ENCODE measurements around the gene SLC39A3.

SLC39A3 gene

DNA sequence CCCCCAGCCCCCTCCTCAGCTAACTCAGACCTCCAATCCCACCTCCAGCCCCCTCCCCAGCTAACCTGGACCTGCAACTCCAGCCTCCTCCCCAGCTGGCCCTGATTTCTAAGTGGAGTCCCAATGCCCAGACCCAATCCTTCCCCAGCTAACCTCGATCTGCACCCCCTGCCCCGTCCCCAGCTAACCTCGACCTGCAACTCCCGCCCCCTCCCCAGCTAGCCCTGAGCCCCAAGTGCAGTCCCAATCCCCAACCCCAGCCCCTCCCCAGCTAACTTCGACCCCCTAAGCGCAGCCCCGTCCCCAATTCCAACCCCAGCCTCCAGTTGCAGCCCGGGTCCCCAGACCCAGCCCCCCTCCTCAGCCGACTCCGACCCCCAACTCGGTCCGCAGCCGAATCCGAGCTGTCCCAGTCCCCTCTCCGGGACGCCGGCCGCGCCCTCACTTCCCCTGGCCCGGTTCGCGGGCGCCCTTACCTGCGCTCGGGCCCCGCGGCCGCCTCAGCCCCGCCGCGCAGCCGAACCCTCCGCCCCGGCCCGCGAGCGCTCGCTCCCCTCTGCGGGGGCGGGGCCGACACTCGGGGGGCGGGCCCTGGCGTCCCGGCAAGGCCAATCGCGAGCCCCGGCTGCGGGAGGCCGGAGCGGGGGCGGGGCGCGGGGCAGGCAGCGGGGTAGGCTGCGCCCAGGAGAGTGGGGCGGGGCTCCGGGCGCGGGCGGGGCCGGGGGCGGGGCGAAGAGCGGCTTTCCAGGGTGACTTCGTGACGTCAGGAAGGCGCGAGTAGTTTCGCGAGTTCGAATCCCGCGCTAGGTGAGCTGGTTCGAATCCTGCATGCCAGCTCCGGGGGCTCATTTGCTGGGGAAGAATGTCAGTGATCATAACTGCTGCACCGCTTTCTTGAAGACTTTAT lies 37.4 kb downstream of the SLC39A3 start, which contains the start of gene GNG7:
TSS of gene GNG7 (minus strand) at position 525 of the 907 bp plus-strand sequence. CDS start 182,006 bp downstream, outside the sequence.
- peak; percentile 93 for DNase-seq (ENCODE audit: low spot score)

DNA sequence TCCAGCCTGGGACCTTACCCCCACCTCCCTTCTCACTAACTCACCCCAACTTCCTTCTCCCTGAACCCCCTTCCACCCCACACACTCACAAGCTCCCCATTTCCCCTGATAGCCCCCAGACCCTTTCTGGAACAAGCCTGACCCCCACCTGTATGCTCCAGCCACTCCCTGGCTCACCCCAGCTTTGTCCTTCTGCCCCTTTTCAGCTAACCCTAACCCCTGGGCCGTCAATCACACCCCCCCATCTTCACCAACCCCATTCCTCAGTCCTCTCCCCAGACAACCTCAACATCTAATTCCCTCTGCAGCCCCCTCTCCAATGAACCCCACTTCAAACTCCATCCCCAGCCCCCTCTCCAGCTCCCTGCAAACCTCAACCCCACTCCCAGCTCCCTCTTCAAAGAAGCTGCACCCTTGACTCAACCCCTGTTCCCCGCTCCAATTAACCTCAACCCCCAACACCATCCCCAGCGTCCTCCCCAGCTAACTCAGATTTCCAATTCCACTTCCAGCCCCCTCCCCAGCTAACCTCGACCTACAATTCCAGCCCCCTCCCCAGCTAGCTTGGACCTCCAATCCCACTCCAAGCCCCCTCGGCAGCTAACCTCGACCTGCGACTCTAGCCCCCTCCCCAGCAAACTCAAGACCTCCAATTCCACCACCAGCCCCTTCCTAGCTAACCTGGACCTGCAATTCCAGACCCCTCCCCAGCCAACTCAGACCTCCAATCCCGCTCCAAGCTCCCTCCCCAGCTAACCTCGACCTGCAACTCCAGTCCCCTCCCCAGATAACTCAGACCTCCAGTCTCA lies 38.3 kb downstream of the SLC39A3 start:
- DNase-seq (ENCODE audit: low spot score): no peak

DNA sequence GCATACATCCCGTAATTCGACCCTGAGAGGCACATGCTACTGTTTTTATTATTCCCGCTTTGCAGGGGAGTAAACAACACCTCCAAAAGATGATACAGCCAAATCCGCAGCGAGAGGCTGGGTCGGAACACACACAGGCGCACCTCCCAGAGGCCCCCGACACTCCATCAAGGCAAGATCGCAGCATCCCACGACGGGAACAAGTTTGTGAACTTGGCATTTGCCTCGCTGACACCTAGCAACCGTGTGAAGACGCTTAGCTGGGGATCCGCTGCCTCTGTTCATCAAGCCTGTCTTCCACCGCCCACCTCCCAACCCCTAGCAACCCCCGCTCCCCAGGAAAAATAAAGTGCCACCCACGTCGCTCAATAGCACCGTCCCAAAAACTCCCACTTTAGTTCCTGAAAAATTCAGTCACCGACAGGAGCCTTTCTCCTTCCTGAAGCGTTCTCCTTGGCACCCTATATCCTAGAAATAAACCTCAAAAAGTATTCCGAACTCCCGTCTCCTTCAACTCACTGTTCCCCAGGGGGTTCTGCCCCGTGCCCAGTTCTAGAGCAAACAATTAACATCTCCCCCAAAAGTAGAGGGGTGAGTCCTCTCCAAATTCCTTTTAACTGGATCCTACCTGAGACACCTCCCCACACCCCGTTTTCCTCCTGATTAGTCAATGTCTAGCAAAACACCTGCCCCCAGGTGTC lies 39.0 kb downstream of the SLC39A3 start:
- no peak for DNase-seq (ENCODE audit: low spot score)

DNA sequence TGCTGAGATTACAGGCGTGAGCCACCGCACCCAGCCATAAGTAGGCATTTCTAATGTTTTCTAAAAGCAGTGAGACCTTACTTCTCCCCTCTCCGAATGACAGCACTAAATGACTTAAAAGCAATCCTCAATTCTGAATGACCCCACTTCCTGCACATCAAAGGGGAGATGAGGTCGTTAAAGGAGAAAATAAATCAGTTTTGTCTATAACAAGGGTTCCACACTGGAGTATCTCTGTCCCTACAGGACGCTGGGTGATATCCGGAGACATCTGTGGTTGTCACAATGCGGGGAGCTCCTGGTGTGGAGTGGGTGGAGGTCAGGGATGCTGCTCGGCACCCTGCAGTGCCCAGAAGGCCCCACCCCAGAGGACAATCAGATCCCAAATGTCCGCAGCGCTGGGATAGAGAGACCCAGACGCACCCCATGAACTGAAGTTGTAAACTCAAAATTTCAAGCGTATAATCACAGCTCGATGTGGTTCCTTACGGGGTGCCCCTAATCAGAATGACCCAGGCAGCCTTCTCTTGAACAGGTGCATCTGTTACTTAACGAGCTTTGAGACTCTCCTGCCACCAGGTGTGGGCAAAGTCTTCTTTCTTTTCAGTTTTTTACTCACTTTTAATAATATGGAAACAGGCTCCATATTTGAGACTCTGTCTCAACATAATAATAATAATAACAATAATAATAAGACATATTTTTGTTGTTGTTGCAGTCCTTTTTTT lies 40.2 kb downstream of the SLC39A3 start:
- DNase-seq (ENCODE audit: low spot score): no peak

DNA sequence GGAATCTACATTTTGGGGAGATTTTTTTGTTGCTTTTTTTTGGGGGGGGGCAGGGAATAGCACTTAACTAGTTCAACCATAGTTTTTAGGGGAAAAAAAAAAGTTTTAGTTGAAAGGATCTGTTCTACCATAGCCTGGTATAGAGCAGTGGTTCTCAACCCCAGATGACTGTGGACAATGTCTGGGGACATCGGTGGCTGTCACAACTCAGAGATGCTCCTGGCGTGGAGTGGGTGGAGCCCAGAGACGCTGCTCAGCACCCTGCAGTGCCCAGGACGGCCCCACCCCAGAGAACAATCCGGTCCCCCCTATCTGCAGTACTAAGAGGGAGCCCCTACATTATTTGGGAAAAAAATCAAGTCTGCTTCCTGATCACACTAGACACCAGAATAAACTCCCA lies 45.6 kb downstream of the SLC39A3 start:
- DNase-seq (ENCODE audit: low spot score): no peak

DNA sequence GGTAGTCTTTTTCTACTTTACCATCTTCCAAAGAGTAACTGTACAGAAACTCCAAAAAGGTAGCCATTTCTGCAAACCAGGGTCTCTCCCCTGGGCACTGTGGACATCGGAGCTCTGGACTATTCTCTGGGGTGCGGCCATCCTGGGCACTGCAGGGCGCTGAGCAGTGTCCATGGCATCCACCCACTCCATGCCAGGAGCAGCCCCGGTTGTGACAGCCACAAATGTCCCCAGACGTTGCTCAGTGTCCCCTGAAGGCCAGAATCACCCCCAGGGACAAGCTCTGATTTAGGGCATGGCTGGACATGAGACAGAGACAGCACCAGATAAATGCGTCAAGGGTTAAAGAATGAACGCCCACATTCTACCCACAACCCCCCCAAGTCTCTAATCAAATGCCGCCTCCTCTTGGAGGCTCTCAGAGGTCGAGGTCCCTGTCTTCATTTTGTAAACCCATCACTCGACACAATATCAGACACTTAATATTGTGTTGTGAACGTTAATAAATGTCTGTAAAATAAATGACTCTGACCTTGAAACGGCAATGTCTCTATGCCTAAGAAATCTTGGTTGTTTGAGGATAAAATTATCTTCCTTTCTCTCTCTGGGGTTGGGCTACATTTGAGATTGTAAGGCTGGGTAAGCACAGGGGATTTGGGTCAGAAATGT lies 46.2 kb downstream of the SLC39A3 start:
- DNase-seq (ENCODE audit: low spot score): no peak

DNA sequence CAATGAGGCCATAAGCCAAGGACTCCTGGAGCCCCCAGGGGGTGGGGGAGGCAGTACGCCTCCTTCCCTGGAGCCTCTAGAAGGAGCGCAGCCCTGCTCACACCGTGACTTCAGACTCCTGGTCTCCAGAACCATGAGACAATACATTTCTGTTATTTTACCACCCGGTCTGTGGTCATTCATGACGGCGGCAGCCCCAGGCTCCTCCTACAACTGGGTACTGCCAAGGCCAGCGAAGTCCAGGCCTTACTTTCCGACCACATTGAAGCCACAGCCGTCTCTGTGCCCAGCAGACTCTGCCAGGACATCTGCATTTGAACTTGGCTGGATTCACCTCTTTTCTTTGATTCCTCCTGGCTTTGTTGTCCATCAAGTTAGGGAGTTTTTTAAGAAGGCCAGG lies 47.9 kb downstream of the SLC39A3 start:
- no peak for DNase-seq (ENCODE audit: low spot score)

DNA sequence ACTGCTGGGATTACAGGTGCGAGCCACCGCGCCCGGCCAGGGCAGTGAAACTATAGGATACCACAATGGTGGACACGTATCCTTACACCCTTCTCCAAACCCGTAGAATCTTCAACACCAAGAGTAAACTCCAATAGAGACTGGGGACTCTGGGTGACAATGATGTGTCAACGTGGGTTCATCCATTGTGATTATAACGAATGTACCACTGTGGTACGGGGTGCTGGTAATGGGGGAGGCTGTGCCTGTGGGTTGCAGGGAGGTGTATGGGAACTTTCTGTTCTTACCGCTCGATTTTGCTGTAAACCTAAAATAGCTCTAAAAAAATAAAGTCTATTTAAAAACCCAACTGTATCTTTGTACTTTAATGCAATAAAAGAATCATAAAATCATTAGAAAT lies 49.0 kb downstream of the SLC39A3 start:
- no peak for DNase-seq (ENCODE audit: low spot score)

DNA sequence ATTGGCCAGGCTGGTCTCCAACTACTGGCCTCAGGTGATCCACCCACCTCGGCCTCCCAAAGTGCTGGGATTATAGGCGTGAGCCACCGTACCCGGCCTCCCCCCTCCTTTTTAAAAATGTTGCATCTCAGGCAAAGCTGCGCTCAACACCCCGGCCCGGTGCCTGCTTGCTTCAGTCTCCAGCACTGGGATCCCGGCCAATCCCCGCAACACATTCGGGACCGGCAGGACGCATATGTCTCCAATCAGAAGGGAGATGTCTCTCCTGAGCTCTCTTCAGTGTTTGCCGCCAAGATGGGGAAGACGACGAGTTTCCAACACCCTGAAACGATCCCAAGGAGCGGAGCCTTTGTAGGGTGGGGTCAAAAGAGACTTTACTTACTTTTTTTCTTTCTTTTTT lies 53.5 kb downstream of the SLC39A3 start:
- DNase-seq (ENCODE audit: low spot score): no peak

DNA sequence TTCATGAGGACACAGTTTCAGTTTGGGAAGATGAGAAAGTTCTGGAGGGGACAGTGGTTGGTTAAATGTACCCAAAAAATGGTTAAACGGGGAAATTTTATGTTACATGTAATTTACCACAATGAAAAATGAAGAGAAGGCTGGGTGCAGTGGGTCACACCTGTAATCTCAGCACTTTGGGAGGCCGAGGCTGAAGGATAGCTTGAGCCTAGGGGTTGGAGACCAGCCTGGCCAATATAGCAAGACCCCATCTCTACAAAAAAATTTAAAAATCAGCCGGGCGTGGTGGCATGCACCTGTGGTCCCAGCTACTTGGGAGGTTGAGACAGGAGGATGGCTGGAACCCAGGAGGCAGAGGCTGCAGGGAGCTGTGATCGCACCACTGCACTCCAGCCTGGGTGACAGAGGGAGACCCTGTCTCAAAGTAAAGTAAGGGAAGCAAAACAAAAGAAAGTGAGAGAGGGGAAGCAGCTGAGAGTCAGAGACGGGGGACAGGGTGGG lies 54.6 kb downstream of the SLC39A3 start:
- no peak for DNase-seq (ENCODE audit: low spot score)

DNA sequence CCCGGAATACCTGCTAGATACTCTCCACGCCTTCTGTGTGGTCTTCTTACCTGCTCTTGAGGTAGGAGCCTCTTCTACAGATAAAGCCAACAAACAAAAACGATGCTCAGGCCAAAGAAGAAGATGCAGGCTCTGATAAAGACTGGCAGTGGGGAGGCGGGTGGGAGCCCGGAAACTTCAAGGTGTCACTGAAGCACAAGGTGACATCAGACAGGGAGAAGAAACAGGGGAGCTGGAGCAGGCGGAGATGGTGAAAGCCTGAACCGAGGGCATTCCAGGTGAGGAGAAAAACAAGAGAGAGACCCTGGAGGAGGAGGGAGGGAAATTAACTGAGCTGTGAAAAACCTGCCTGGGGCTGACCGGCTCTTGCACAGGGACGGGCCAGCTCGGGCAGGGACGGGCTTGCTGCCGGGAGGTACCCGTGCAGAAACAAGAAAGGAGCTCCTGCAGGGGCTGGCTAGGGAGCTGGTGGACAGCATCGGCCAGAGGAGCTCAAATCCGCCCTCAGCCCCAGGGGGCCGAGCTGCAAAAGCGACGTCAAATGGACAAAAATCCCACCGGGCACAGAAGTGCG lies 56.3 kb downstream of the SLC39A3 start:
- DNase-seq (ENCODE audit: low spot score): no peak

Measured in CD4-positive, alpha-beta T cell treated with Interleukin-15 for 4 hours (primary cell).